ENCODE data around the gene ZNF584. TPM values are rescaled to one million over a fixed set of nuclear protein-coding genes. Genes with fewer than 3 reads are reported as not detected.

ZNF584 gene
- total and polyA plus RNA-seq, 10 of the 15 experiments (the other 5 are each of a cell fraction or from before 2014, with no cell fraction given): 2.0 to 10.7 (median 6.3) TPM

DNA sequence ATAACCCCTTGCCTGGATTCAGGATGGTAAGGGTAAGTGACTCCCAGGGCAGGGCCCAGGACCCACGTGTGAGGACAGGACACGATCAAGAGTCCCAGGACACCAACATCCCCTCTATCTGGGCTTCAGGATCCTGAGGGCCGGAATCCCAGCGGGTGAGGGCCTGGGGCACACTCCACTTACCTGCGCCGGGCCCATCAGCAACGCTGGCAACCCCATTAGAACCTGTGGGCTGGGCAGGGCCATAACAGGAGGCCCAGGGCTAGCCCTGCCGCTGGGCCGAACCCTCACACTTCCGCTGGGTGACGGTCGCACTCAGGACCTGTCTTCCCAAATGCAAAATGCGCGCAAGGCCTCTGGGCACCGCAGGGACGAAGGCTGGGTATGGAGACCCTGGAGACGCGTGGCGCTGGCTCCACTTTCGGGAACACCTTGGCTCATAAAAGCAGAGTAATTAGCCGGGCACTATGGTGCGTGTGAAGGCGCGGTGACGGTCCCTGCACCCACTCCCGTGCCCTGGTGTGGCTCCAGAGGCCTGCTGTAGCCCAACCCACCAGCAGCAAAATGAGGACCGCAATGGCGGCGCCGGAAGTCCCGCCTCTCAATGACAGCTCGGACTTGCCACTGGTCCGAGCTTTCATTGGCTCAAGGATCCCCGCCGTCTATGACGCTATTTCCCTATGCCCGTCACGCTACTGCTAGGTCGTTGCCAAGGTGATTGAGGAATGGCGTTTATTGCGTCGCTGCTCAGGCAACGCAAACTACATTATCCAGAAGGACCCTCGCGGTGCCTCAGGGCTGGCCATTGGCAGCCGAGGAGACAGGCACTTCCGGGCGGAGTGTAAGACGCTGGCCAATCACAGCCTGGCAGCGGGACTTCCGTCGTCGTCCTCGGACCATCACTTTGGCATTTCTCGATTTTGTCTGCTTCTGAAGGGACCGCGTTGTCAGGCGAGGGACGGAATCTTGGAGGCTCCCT lies 31.4 kb downstream of the ZNF584 start, which contains the start of gene ZNF132:
Gene ZNF132 (minus strand): TSS at position 578 of the 979 bp plus-strand sequence. CDS start 332 bp downstream, at position 246.
- Histone ChIP-seq H3K9me3 (replicated peaks; ENCODE audit: control insufficient read depth, insufficient read depth, low read length) (peaks cover 34% of the 10 kb centered on the region), H4K20me1 (ENCODE audit: control insufficient read depth, insufficient read depth) (no peaks in the 10 kb centered on the region), H3K27me3 (replicated peaks in 1 of 2; ENCODE audit: control insufficient read depth in 2 of 2, insufficient read depth in 2 of 2, low read length in 1 of 2) (no peaks in the 10 kb centered on the region), H3K4me2 (ENCODE audit: control insufficient read depth, insufficient read depth) (peak within 1 kb of the TSS; percentile 92), H3K4me1 (ENCODE audit: control insufficient read depth, insufficient read depth, low read length) (peaks cover 6% of the 10 kb centered on the region; the same call in 1 of the 2 replicates), H2AFZ (ENCODE audit: control insufficient read depth, low read depth, low read length) (peak within 1 kb of the TSS; percentile 88), H3K4me3 (peak within 1 kb of the TSS; percentile 83), H3K79me2 (ENCODE audit: control insufficient read depth, insufficient read depth, low read length) (peaks cover 4% of the 10 kb centered on the region), H3K27ac (ENCODE audit: control insufficient read depth, insufficient read depth) (peak within 1 kb of the TSS; percentile 38; the same call in 1 of the 2 replicates), H3K9ac (ENCODE audit: control insufficient read depth, insufficient read depth, low read length) (peak within 1 kb of the TSS; percentile 56; the same call in 1 of the 2 replicates), H3K36me3 (ENCODE audit: control insufficient read depth in 2 of 2, insufficient read depth in 2 of 2, low read length in 1 of 2) (peaks cover 0 to 5% of the 10 kb centered on the region in 2 experiments; a peak in 2 of 4 replicates)
- intact Hi-C loops (cut with micrococcal nuclease; ENCODE audit: unreplicated experiment) (no loop called here), in situ Hi-C loops (cut with MboI) (no loop called here)
- WGBS (ENCODE audit: insufficient coverage, insufficient replicate concordance, low lambda C conversion rate, missing lambda C conversion rate): 8% methylated on average over 56 of the region's 59 CpGs
- BruUV-seq (replicated peaks): TSS peak; percentile 92
- peak; percentile 98 for DNase-seq (ENCODE audit: low read depth, low spot score)
- RAD21 ChIA-PET (ENCODE audit: unreplicated experiment): interaction anchor here (0.7 to 1.0 kb wide), 2 partner anchors 12 to 161 kb away, joined by 3 to 4 read pairs; partner anchors contain the start of genes ZNF324B and ZNF8
- POLR2A ChIA-PET: interaction anchor here (1.0 kb wide), 1 partner anchor 12 kb away, joined by 3 read pairs; the partner anchor contains the start of gene ZNF324B
- CTCF ChIA-PET: no interaction called here
- SMC1A ChIA-PET (ENCODE audit: uncharacterized antibody, unreplicated experiment): interaction anchor here (0.9 kb wide), 1 partner anchor 11 kb away, joined by 3 read pairs; the partner anchor contains the start of gene ZNF324B
- FAIRE-seq: peak; percentile 99
- peak; percentile 99 for ATAC-seq
- TF ChIP-seq, protein P1, sequence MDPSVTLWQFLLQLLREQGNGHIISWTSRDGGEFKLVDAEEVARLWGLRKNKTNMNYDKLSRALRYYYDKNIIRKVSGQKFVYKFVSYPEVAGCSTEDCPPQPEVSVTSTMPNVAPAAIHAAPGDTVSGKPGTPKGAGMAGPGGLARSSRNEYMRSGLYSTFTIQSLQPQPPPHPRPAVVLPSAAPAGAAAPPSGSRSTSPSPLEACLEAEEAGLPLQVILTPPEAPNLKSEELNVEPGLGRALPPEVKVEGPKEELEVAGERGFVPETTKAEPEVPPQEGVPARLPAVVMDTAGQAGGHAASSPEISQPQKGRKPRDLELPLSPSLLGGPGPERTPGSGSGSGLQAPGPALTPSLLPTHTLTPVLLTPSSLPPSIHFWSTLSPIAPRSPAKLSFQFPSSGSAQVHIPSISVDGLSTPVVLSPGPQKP (IDR thresholded peaks at IDR 0.05; ENCODE audit: low read depth, low read length): peak; percentile 63
- TF ChIP-seq SP1 (IDR thresholded peaks at IDR 0.05; ENCODE audit: low read depth, low read length) (peak; percentile 57), IKZF2 (IDR thresholded peaks at IDR 0.05) (no peak), CREM (IDR thresholded peaks at IDR 0.05; ENCODE audit: low read depth) (peak; percentile 98), NR2C2 (IDR thresholded peaks at IDR 0.05; ENCODE audit: borderline replicate concordance, control insufficient read depth, insufficient read length, low read depth) (no peak), HCFC1 (IDR thresholded peaks at IDR 0.05; ENCODE audit: low read length) (peak; percentile 86), CHD2 (IDR thresholded peaks at IDR 0.05; ENCODE audit: borderline replicate concordance, low read depth, low read length) (peak; percentile 53; the same call in 1 of the 2 replicates), CREB1 (IDR thresholded peaks at IDR 0.05; ENCODE audit: low read depth) (peak; percentile 98), NFYB (IDR thresholded peaks at IDR 0.05; ENCODE audit: insufficient read depth, low read depth, low read length) (peak; percentile 89), TAF1 (IDR thresholded peaks at IDR 0.05; ENCODE audit: borderline replicate concordance, low read depth, low read length) (peak; percentile 51; the same call in 1 of the 2 replicates), BRCA1 (IDR thresholded peaks at IDR 0.05; ENCODE audit: low read depth, low read length) (no peak), POLR2AphosphoS2 (IDR thresholded peaks at IDR 0.05; ENCODE audit: low read depth, low read length) (no peak), POU2F2 (IDR thresholded peaks at IDR 0.05; ENCODE audit: borderline replicate concordance, low read depth, low read length) (no peak; the same call in 2 of the 3 replicates)
- TF ChIP-seq, protein P2, sequence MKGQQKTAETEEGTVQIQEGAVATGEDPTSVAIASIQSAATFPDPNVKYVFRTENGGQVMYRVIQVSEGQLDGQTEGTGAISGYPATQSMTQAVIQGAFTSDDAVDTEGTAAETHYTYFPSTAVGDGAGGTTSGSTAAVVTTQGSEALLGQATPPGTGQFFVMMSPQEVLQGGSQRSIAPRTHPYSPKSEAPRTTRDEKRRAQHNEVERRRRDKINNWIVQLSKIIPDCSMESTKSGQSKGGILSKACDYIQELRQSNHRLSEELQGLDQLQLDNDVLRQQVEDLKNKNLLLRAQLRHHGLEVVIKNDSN (IDR thresholded peaks at IDR 0.05; ENCODE audit: borderline replicate concordance, extremely low read length, insufficient read depth, low read depth, low read length): no peak
- TF ChIP-seq, protein P3, sequence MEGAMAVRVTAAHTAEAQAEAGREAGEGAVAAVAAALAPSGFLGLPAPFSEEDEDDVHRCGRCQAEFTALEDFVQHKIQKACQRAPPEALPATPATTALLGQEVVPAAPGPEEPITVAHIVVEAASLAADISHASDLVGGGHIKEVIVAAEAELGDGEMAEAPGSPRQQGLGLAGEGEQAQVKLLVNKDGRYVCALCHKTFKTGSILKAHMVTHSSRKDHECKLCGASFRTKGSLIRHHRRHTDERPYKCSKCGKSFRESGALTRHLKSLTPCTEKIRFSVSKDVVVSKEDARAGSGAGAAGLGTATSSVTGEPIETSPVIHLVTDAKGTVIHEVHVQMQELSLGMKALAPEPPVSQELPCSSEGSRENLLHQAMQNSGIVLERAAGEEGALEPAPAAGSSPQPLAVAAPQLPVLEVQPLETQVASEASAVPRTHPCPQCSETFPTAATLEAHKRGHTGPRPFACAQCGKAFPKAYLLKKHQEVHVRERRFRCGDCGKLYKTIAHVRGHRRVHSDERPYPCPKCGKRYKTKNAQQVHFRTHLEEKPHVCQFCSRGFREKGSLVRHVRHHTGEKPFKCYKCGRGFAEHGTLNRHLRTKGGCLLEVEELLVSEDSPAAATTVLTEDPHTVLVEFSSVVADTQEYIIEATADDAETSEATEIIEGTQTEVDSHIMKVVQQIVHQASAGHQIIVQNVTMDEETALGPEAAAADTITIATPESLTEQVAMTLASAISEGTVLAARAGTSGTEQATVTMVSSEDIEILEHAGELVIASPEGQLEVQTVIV (IDR thresholded peaks at IDR 0.05; ENCODE audit: borderline replicate concordance, partially characterized antibody): peak; percentile 53
- TF ChIP-seq, protein P4, sequence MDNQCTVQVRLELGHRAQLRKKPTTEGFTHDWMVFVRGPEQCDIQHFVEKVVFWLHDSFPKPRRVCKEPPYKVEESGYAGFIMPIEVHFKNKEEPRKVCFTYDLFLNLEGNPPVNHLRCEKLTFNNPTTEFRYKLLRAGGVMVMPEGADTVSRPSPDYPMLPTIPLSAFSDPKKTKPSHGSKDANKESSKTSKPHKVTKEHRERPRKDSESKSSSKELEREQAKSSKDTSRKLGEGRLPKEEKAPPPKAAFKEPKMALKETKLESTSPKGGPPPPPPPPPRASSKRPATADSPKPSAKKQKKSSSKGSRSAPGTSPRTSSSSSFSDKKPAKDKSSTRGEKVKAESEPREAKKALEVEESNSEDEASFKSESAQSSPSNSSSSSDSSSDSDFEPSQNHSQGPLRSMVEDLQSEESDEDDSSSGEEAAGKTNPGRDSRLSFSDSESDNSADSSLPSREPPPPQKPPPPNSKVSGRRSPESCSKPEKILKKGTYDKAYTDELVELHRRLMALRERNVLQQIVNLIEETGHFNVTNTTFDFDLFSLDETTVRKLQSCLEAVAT (IDR thresholded peaks at IDR 0.05): peak; percentile 96
